GM23338 (cell line): Measurements from ENCODE around the gene CCIN. TPM values are rescaled to one million over a fixed set of nuclear protein-coding genes. Genes with fewer than 3 reads are reported as not detected.

ENCODE experiments used
- ATAC-seq: fragments of 200-7000 bp; cut with Tn5 transposase; 3 replicates; pipeline ENCODE4 v1.9.1; 2020
- DNase-seq: peaks from one replicate; pipeline ENCODE4 v3.0.0-alpha.2; 2015; ENCODE audit warnings: low spot score
- H2AFZ ChIP-seq: fragments of 200-600 bp; sonication (generic); 2 replicates; pipeline ENCODE4 v1.8.0; 2016; ENCODE audit warnings: antibody characterized with exemption, mild to moderate bottlenecking, moderate library complexity
- H3F3A ChIP-seq: fragments of 200-600 bp; sonication (generic); replicated peaks from 2 replicates; pipeline ENCODE4 v1.8.0; 2017; ENCODE audit warnings: antibody characterized with exemption, mixed run types, low read depth
- H3K27ac ChIP-seq: fragments of 200-600 bp; sonication (generic); 2 replicates; pipeline ENCODE4 v1.6.1; 2016; ENCODE audit warnings: low read depth
- H3K27me3 ChIP-seq: fragments of 200-600 bp; sonication (generic); 2 replicates; pipeline ENCODE4 v1.8.0; 2016; ENCODE audit warnings: mild to moderate bottlenecking, mixed run types, moderate library complexity; ENCODE audit not compliant: insufficient read depth
- H3K36me3 ChIP-seq: fragments of 200-600 bp; sonication (generic); 2 replicates; pipeline ENCODE4 v1.8.0; 2016; ENCODE audit warnings: mild to moderate bottlenecking; ENCODE audit not compliant: insufficient read depth
- H3K4me1 ChIP-seq: fragments of 200-600 bp; sonication (generic); 2 replicates; pipeline ENCODE4 v1.8.0; 2016; ENCODE audit warnings: mild to moderate bottlenecking, moderate library complexity; ENCODE audit not compliant: insufficient read depth
- H3K4me2 ChIP-seq: fragments of 200-600 bp; sonication (generic); 2 replicates; pipeline ENCODE4 v1.7.1; 2017; ENCODE audit warnings: mixed run types
- H3K4me3 ChIP-seq: fragments of 200-600 bp; sonication (generic); 2 replicates; pipeline ENCODE4 v1.6.1; 2016; ENCODE audit warnings: mixed run types
- H3K79me2 ChIP-seq: fragments of 200-600 bp; sonication (generic); replicated peaks from 2 replicates; pipeline ENCODE4 v1.8.0; 2017; ENCODE audit warnings: mild to moderate bottlenecking; ENCODE audit not compliant: insufficient read depth
- H3K9me2 ChIP-seq: fragments of 200-600 bp; sonication (generic); 2 replicates; pipeline ENCODE4 v1.8.0; 2017; ENCODE audit not compliant: insufficient read depth
- H4K20me1 ChIP-seq: fragments of 200-600 bp; sonication (generic); replicated peaks from 2 replicates; pipeline ENCODE4 v1.8.0; 2017; ENCODE audit warnings: mild to moderate bottlenecking; ENCODE audit not compliant: insufficient read depth
- H3K27ac Mint-ChIP-seq: 2 replicates; pipeline ENCODE4 v1.8.0; 2020; ENCODE audit warnings: inconsistent platforms, mild to moderate bottlenecking, moderate library complexity, mixed read lengths
- H3K27me3 Mint-ChIP-seq: 3 replicates; pipeline ENCODE4 v1.8.0; 2022; ENCODE audit warnings: low read depth, mild to moderate bottlenecking, moderate library complexity, mixed read lengths, inconsistent platforms; ENCODE audit not compliant: insufficient read depth, poor library complexity
- H3K36me3 Mint-ChIP-seq: 3 replicates; pipeline ENCODE4 v1.8.0; 2021; ENCODE audit warnings: low read depth, mild to moderate bottlenecking, inconsistent platforms, moderate library complexity, mixed read lengths
- H3K4me1 Mint-ChIP-seq: 3 replicates; pipeline ENCODE4 v1.8.0; 2020; ENCODE audit warnings: mild to moderate bottlenecking, inconsistent platforms, mixed read lengths
- H3K4me3 Mint-ChIP-seq: 3 replicates; pipeline ENCODE4 v1.8.0; 2021; ENCODE audit warnings: moderate library complexity, mild to moderate bottlenecking, inconsistent platforms, mixed read lengths
- H3K9me3 Mint-ChIP-seq: 3 replicates; pipeline ENCODE4 v1.8.0; 2020; ENCODE audit warnings: moderate library complexity, mild to moderate bottlenecking, inconsistent platforms, mixed read lengths
- CREB1 ChIP-seq: fragments of 250-450 bp; sonication (Bioruptor Pico); IDR thresholded peaks from 2 replicates; pipeline ENCODE4 v1.5.0; 2020; ENCODE audit warnings: low read depth, mild to moderate bottlenecking, moderate library complexity
- EZH2 ChIP-seq: fragments of 200-600 bp; sonication (generic); IDR thresholded peaks from one replicate; pipeline ENCODE4 v1.8.0; 2017; ENCODE audit warnings: antibody characterized with exemption, mild to moderate bottlenecking, low read depth; ENCODE audit not compliant: unreplicated experiment
- EZH2phosphoT487 ChIP-seq: fragments of 200-600 bp; sonication (generic); IDR thresholded peaks from one replicate; pipeline ENCODE4 v1.8.1; 2018; ENCODE audit warnings: antibody characterized with exemption; ENCODE audit not compliant: unreplicated experiment
- JUNB ChIP-seq: IDR thresholded peaks from one replicate; pipeline ENCODE4 v1.6.1; 2016; ENCODE audit warnings: antibody characterized with exemption; ENCODE audit not compliant: unreplicated experiment
- NANOG ChIP-seq: IDR thresholded peaks from 2 replicates; pipeline ENCODE4 v1.6.1; 2016; ENCODE audit warnings: antibody characterized with exemption, borderline replicate concordance
- POLR2AphosphoS5 ChIP-seq: IDR thresholded peaks from 2 replicates; pipeline ENCODE4 v1.6.1; 2016; ENCODE audit warnings: antibody characterized with exemption, low read depth
- REST ChIP-seq: IDR thresholded peaks from one replicate; pipeline ENCODE4 v1.6.1; 2018; ENCODE audit warnings: antibody characterized with exemption; ENCODE audit not compliant: unreplicated experiment
- STAT1 ChIP-seq: IDR thresholded peaks from one replicate; pipeline ENCODE4 v1.6.1; 2016; ENCODE audit warnings: antibody characterized with exemption; ENCODE audit not compliant: unreplicated experiment
- ZNF114 ChIP-seq: fragments of 250-450 bp; sonication (Bioruptor Pico); IDR thresholded peaks from 2 replicates; pipeline ENCODE4 v1.5.0; 2020; ENCODE audit warnings: mild to moderate bottlenecking, moderate library complexity
- ZNF331 ChIP-seq: fragments of 250-450 bp; sonication (Bioruptor Pico); IDR thresholded peaks from 2 replicates; pipeline ENCODE4 v1.5.0; 2020; ENCODE audit warnings: low read depth, mild to moderate bottlenecking, moderate library complexity
- polyA plus RNA-seq: library from polyadenylated mRNA; unstranded; fragments of >200 nt; fragmentation: Nextera tagmentation; extraction: Ambion mirVana; gene quantifications from 2 replicates; pipeline ENCODE4 v1.2.1, GENCODE V29; 2016
- total RNA-seq: library from RNA; depleted of rRNA; stranded (reverse); fragments of >200 nt; shearing (Covaris generic); gene quantifications from 2 replicates; pipeline ENCODE4 v1.2.3, GENCODE V29; 2014
- TF ChIP-seq, protein P1 (sequence below): IDR thresholded peaks from 2 replicates; pipeline ENCODE4 v1.6.1; 2016; ENCODE audit warnings: antibody characterized with exemption
- TF ChIP-seq, protein P2 (sequence below): fragments of 250-450 bp; sonication (Bioruptor Pico); IDR thresholded peaks from 2 replicates; pipeline ENCODE4 v1.5.0; 2020; ENCODE audit warnings: mild to moderate bottlenecking, moderate library complexity

The CCIN gene
- total and polyA plus RNA-seq, 2 experiments from 2014 or later = 0.14 TPM; not detected in 1

DNA sequence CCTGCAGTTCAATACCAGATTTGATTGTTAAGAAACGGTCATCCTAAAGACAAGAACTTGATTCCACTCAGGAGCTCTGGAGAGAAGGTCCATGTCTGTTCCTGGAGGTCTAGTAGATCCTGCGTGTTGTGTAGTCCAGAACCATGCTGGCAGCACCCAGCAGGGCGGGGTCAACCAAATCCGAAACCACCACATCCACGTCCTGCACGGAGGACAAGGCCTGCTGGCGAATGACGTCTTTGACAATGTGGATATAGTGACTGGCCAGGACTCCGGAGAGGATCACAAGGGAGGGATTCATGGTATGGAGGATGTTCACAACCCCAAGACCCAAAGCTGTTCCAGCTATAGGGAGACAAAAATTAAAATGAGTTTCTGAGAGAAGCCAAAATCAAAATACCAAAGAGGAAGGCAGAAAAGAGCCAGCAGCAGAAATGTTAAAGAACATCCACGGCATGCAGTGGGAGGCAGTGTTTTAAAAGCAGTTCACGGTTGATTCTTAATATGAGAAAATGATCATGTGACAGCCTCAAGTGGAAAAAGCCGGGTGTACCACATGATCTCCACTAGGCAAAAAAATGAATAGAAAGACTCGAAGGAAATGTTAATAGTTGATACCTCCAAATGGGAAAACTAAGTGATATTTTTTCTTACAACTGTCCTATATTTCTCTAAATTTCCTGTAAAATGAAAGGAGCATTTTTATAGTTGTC, 48.2 kb downstream of the CCIN start:
- H3K4me1 Mint-ChIP-seq = no peaks in the 10 kb centered on the region
- ATAC-seq = no peak
- TF ChIP-seq, protein P1, sequence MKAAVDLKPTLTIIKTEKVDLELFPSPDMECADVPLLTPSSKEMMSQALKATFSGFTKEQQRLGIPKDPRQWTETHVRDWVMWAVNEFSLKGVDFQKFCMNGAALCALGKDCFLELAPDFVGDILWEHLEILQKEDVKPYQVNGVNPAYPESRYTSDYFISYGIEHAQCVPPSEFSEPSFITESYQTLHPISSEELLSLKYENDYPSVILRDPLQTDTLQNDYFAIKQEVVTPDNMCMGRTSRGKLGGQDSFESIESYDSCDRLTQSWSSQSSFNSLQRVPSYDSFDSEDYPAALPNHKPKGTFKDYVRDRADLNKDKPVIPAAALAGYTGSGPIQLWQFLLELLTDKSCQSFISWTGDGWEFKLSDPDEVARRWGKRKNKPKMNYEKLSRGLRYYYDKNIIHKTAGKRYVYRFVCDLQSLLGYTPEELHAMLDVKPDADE = no peak
- TF ChIP-seq ZNF114 (CRISPR knock-in tag) = no peak
- no peak for TF ChIP-seq STAT1
- TF ChIP-seq JUNB = no peak
- TF ChIP-seq POLR2AphosphoS5 = no peak
- TF ChIP-seq CREB1 (CRISPR knock-in tag) = no peak
- no peak for TF ChIP-seq EZH2
- TF ChIP-seq, protein P2, sequence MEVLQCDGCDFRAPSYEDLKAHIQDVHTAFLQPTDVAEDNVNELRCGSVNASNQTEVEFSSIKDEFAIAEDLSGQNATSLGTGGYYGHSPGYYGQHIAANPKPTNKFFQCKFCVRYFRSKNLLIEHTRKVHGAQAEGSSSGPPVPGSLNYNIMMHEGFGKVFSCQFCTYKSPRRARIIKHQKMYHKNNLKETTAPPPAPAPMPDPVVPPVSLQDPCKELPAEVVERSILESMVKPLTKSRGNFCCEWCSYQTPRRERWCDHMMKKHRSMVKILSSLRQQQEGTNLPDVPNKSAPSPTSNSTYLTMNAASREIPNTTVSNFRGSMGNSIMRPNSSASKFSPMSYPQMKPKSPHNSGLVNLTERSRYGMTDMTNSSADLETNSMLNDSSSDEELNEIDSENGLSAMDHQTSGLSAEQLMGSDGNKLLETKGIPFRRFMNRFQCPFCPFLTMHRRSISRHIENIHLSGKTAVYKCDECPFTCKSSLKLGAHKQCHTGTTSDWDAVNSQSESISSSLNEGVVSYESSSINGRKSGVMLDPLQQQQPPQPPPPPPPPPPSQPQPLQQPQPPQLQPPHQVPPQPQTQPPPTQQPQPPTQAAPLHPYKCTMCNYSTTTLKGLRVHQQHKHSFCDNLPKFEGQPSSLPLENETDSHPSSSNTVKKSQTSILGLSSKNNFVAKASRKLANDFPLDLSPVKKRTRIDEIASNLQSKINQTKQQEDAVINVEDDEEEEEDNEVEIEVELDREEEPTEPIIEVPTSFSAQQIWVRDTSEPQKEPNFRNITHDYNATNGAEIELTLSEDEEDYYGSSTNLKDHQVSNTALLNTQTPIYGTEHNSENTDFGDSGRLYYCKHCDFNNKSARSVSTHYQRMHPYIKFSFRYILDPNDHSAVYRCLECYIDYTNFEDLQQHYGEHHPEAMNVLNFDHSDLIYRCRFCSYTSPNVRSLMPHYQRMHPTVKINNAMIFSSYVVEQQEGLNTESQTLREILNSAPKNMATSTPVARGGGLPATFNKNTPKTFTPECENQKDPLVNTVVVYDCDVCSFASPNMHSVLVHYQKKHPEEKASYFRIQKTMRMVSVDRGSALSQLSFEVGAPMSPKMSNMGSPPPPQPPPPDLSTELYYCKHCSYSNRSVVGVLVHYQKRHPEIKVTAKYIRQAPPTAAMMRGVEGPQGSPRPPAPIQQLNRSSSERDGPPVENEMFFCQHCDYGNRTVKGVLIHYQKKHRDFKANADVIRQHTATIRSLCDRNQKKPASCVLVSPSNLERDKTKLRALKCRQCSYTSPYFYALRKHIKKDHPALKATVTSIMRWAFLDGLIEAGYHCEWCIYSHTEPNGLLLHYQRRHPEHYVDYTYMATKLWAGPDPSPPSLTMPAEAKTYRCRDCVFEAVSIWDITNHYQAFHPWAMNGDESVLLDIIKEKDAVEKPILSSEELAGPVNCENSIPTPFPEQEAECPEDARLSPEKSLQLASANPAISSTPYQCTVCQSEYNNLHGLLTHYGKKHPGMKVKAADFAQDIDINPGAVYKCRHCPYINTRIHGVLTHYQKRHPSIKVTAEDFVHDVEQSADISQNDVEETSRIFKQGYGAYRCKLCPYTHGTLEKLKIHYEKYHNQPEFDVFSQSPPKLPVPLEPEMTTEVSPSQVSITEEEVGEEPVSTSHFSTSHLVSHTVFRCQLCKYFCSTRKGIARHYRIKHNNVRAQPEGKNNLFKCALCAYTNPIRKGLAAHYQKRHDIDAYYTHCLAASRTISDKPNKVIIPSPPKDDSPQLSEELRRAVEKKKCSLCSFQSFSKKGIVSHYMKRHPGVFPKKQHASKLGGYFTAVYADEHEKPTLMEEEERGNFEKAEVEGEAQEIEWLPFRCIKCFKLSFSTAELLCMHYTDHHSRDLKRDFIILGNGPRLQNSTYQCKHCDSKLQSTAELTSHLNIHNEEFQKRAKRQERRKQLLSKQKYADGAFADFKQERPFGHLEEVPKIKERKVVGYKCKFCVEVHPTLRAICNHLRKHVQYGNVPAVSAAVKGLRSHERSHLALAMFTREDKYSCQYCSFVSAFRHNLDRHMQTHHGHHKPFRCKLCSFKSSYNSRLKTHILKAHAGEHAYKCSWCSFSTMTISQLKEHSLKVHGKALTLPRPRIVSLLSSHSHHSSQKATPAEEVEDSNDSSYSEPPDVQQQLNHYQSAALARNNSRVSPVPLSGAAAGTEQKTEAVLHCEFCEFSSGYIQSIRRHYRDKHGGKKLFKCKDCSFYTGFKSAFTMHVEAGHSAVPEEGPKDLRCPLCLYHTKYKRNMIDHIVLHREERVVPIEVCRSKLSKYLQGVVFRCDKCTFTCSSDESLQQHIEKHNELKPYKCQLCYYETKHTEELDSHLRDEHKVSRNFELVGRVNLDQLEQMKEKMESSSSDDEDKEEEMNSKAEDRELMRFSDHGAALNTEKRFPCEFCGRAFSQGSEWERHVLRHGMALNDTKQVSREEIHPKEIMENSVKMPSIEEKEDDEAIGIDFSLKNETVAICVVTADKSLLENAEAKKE (CRISPR knock-in tag) = no peak
- no peak for TF ChIP-seq ZNF331 (CRISPR knock-in tag)
- TF ChIP-seq NANOG = no peak
- no peak for TF ChIP-seq REST
- no peak for TF ChIP-seq EZH2phosphoT487
- Histone ChIP-seq H3K27ac (no peak overlapping the region), H3F3A (no peaks in the 10 kb centered on the region), H3K9me2 (no peaks in the 10 kb centered on the region), H3K79me2 (peaks cover 15% of the 10 kb centered on the region; the same call in 1 of the 2 replicates), H2AFZ (no peak overlapping the region), H3K4me1 (no peaks in the 10 kb centered on the region), H3K36me3 (peaks cover 4% of the 10 kb centered on the region), H4K20me1 (peaks cover 18% of the 10 kb centered on the region), H3K4me2 (no peak overlapping the region), H3K27me3 (no peaks in the 10 kb centered on the region), H3K4me3 (no peak overlapping the region)
- H3K9me3 Mint-ChIP-seq = no peaks in the 10 kb centered on the region; the same call in 2 of the 3 replicates
- no peak overlapping the region for H3K27ac Mint-ChIP-seq
- no peak overlapping the region for H3K4me3 Mint-ChIP-seq
- no peak for DNase-seq
- peaks cover 50% of the 10 kb centered on the region for H3K36me3 Mint-ChIP-seq
- H3K27me3 Mint-ChIP-seq = peaks cover 11% of the 10 kb centered on the region
